ENCODE results near the gene OR10K1. TPM values are rescaled to one million over a fixed set of nuclear protein-coding genes. Genes with fewer than 3 reads are reported as not detected.

The OR10K1 gene
- total and polyA plus RNA-seq, 9 of the 15 experiments (the other 6 are each of a cell fraction or from before 2014, with no cell fraction given) = not detected

GRCh38 chr1:158471920-158472319, 10.3 kb downstream of the OR10K1 start, which contains the start of gene OR10R2 (continued):
- no peak for TF ChIP-seq NR1H2 (CRISPR knock-in tag; IDR thresholded peaks at IDR 0.05)
- TF ChIP-seq DDX20 (tag; IDR thresholded peaks at IDR 0.05; ENCODE audit: low read depth) = no peak
- no peak for TF ChIP-seq ZNF589 (CRISPR knock-in tag; IDR thresholded peaks at IDR 0.05; ENCODE audit: low read depth)
- no peak for TF ChIP-seq CHD1 (IDR thresholded peaks at IDR 0.05; ENCODE audit: low read length)

- Histone ChIP-seq H3K36me3 (ENCODE audit: control insufficient read depth, insufficient read depth, low read length) (no peaks in the 10 kb centered on the region), H4K20me1 (replicated peaks; ENCODE audit: control insufficient read depth, insufficient read depth, low read length) (no peaks in the 10 kb centered on the region), H3K9me3 (replicated peaks; ENCODE audit: control insufficient read depth, insufficient read depth, low read depth, low read length) (no peaks in the 10 kb centered on the region), H3K4me1 (replicated peaks in 1 of 2; ENCODE audit: control insufficient read depth in 2 of 2, insufficient read depth in 2 of 2, low read length in 2 of 2) (no peaks in the 10 kb centered on the region), H3K9me1 (ENCODE audit: control insufficient read depth, insufficient read depth, low read length) (no peaks in the 10 kb centered on the region), H3K9ac (ENCODE audit: insufficient read depth in 1 of 2, low read depth in 2 of 2, low read length in 2 of 2) (no peak overlapping the region), H3K27ac (ENCODE audit: extremely low read depth, low read depth, low read length) (no peak overlapping the region), H3K27me3 (ENCODE audit: control insufficient read depth in 2 of 2, insufficient read depth in 2 of 2, low read length in 2 of 2) (no peaks in the 10 kb centered on the region), H2AFZ (ENCODE audit: low read depth, low read length) (no peak overlapping the region), H3K79me2 (ENCODE audit: control insufficient read depth, insufficient read depth, low read length) (no peaks in the 10 kb centered on the region), H3K4me3 (no peak overlapping the region), H3K4me2 (ENCODE audit: insufficient read depth, low read length) (no peak overlapping the region)
- ChIA-PET CTCF (ENCODE audit: low intra/inter-chr PET ratio) (no interaction called here), POLR2A (no interaction called here)
- FAIRE-seq = no peak
- DNase-seq (ENCODE audit: extremely low read depth in 1 of 4, low spot score in 3 of 4) = no peak
- in situ Hi-C loops (cut with MboI) (no loop called here), intact Hi-C loops (cut with micrococcal nuclease) (no loop called here)
- ATAC-seq = no peak
- WGBS (ENCODE audit: insufficient coverage, low coverage, missing lambda C conversion rate) = 0% methylated on average over 2 of the region's 2 CpGs
- TF ChIP-seq TEAD2 (tag; IDR thresholded peaks at IDR 0.05) (no peak), ZBTB43 (CRISPR knock-in tag; IDR thresholded peaks at IDR 0.05) (no peak), PHF21A (IDR thresholded peaks at IDR 0.05; ENCODE audit: borderline replicate concordance, low read depth) (no peak), XRCC5 (IDR thresholded peaks at IDR 0.05; ENCODE audit: low read depth, low read length) (no peak), HSF4 (CRISPR knock-in tag; IDR thresholded peaks at IDR 0.05; ENCODE audit: borderline replicate concordance) (no peak), POLR2H (tag; IDR thresholded peaks at IDR 0.05; ENCODE audit: low read depth) (no peak), MEIS2 (IDR thresholded peaks at IDR 0.05; ENCODE audit: partially characterized antibody) (no peak), HOXB6 (CRISPR knock-in tag; IDR thresholded peaks at IDR 0.05; ENCODE audit: borderline replicate concordance) (no peak)
- no TSS peak for BruUV-seq (replicated peaks)
These were observed 23.8 kb downstream of the OR10K1 start for GRCh38 chr1:158485455-158485854.

Data from K562 (cell line).